Measurements from ENCODE around the gene GOLGA1.
"Not testable (repeated sequence)": the region's sequence is repeated elsewhere in the genome, so short reads cannot be mapped to it uniquely, and the experiment has no call there.

GOLGA1 gene

DNA sequence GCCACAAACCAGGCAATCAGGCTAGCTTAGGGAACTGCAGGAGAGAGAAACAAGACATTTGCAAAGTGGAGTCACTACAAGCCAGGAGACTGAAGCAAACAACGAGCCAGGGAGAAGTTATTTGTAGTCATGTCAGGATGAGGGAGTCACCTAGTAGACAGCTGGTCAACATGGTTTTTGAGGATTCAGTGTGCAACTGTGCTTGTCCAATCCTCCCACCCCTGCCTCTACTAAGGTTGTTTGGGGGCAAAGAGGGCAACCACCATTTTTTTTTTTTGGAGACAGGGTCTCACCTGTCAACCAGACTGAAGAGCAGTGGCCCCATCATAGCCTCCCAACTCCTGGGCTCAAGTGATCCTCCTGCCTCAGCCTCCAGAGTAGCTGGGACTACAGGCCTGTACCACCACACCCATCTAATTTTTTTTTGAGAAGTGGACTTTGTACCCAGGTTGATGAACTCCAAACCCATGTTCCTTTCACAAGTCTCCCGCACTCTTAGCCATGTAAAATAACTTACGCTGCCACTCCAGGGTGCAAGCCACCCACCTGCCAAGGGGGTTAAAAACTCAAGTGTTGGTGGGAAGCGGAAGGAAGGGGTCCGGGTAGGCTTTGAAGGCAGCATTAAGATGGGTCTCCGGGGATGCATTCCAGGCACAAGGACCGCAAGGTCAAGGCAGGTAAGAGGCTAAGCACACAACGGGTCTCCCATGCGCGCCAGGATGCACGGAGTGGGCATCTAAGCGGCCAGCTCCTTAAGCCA, 80.1 kb downstream of the GOLGA1 start:
- DNase-seq (ENCODE audit: low read depth in 2 of 3, low spot score in 1 of 3): no peak

DNA sequence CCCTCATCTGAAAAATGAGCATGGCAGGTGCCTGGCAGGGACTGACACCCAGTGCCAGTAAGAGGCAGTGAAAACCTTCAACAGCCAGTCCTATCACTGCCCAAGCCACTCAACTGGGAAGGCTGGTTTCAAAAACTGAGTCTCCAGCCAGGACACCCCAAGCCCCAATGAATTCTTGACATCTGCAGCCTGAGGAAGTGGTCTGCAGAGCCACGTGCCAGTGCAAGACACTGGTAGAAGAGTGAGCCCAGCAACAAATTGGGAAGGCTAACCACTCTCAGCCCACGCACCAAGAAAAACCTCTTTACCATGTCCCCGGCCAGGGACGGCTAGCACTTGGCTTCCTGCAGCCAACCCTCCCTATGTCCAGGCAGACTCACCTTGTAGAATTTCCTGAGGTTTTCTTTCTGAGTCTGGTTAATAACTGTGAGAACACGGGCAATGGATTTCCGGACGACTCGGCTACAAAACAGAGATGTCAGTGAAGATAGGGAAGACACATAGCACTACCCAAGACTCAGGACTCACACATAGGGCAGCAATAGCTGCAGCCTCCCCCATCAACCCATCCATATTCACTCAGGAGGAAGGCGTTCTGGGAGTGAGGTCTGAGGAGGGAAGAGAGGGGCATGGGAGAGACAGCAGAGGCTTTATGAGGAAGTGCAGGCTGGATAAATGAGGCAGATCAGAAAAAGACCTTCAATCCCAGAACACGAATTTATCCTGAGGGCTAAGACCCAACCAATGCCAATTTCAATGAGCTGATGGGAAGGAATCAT, 80.9 kb downstream of the GOLGA1 start:
- DNase-seq (ENCODE audit: low read depth in 2 of 3, low spot score in 1 of 3): no peak

DNA sequence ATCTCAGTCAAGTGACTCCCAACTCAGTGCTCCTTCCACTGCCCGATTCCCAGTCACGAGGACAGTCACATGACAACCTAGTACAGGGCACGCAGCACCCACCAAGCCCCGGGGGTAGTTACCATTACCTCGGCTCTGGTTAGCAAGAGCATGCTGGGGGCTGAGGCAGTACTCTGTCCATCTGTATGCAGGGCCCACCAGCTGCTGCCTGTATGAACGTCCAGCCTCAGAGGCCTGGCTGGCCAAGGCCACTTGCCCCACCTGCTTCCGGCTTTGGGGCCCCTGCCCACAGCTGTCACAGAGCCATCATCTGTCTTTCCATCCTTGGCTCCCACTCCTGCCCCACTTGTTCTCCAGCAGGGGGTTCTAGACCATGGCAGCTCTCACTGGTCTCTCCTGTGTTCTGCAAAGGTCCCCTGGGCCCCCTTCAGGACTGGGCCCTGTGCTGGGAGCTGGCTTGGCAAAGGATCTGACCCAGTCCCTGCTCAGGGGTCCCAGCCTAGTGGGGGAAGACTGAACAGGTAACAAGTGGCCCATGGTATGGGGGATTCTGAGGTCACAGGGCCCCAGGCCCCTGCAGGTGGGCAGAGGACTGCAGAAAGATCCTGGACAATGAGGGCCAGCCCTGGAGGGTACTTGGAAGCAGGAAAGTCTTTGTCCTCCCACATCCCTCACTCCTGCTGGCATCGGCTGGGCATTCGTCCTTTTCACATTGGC, 82.4 kb downstream of the GOLGA1 start:
- no peak for DNase-seq (ENCODE audit: low read depth in 2 of 3, low spot score in 1 of 3)

DNA sequence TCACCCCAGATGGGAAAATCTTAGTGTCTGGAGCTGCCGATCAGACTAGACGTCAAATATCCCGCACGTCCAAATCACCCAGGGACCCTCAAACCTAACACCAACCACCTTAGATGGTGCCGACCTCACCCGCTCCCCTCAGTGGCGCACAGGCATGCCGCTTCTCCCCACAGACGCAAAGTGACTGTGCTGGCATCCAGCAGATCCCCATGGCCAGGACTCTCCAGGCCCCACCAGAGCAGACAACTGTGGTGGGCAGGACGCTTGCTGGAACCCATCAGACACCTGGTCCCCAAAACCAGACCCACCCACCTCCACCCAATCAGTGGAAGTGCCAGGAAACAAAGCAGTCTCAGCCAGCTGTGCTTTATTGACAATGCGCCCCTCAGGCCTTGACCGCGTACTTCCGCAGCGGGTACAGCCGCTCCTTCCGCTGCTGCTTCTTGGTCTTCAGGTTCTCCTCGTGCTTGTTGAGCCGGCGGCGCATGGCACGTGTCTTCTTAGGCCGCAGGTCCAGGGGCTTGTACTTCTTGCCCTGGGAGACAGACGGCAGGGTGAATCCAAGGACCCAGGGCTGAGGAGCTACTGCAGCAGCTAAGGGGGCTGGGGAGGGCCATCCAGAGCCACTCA, 83.2 kb downstream of the GOLGA1 start:
- no peak for DNase-seq (ENCODE audit: low read depth in 2 of 3, low spot score in 1 of 3)

DNA sequence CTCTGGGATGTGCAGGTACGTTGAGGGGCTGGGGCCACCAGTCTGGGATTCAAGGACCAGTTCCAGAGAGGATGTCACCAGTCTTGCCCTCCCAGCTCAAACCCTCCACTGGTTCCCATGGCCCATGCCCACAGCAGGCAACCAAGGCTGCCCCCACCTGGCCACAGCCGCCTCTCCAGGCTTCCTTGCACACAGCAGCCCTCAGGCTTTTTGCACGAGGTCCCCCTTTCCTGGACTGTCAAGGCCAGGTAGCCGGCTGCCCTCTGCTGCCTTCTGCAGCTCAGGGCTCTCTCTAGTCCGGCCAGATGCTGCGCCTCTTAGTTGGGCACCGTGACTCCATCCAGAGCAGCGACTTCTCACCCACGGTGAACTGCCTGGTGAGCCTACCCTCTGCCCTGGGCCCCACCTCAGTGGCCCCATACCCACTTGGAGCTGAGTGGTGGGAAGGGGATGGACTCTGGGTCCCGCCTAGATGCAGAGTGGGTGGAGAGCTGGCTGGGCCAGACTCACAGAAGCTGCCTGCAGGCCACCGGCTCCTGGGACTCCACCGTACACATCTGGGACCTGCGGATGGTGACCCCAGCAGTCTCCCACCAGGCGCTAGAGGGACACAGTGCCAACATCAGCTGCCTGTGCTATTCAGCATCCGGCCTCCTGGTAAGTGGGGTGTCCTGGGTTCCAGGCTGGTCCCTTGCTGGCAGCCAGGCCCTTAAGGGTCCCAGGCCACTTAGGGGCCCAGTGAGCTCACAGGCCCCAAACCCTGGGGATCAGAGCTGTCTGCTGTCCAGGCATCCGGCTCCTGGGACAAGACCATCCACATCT, 84.7 kb downstream of the GOLGA1 start:
- DNase-seq (ENCODE audit: low read depth in 2 of 3, low spot score in 1 of 3): no peak

DNA sequence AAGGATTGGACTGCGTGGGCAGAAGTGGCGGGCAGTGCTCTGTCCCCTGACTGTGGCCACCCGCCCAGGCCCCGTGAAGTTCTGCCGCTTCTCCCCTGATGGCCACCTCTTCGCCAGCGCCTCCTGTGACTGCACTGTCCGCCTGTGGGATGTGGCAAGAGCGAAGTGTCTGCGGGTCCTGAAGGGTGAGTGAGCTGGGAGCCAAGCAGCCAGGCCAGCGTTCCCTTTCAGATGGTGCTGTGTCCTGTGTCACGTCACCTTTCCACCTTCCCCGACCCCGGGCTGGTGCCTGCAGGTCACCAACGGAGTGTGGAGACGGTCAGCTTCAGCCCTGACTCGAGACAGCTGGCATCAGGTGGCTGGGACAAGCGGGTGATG, 85.3 kb downstream of the GOLGA1 start:
- no peak for DNase-seq (ENCODE audit: low read depth in 2 of 3, low spot score in 1 of 3)

DNA sequence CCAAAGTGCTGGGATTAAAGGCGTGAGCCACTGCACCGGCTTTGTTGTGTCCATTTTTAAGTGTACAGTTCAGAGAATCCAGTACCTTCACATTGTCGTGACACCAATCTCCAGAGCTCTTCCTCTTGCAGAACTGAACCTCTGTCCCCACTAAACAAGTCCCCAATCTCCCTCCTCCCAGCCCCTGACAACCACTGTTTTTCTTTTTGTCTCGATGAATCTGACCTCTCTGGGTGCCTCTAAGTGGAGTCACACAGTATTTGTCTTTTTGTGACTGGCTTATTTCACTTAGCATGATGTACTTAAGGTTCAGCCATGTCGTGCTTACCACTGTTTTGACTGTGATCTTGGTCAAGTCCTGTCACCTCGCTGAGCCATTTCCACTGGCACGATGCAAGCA, 86.1 kb downstream of the GOLGA1 start:
- DNase-seq (ENCODE audit: low read depth in 2 of 3, low spot score in 1 of 3): no peak

DNA sequence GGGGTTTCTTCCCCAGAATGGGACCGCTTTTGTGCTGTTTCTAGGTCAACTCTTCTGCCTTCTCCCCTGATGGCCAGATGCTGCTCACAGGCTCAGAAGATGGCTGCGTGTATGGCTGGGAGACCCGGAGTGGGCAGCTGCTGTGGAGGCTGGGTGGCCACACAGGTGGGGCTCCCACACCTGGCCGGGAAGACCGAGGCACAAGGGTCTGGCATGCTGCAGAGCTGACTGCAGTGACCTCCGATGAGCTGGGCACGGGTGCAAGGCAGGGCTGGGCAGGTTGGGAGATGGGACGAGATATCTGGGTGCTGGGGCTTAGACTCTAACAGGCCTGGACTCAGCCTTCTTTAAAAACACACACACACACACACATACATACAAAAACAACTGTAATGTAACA, 86.7 kb downstream of the GOLGA1 start:
- DNase-seq (ENCODE audit: low read depth in 2 of 3, low spot score in 1 of 3): no peak

DNA sequence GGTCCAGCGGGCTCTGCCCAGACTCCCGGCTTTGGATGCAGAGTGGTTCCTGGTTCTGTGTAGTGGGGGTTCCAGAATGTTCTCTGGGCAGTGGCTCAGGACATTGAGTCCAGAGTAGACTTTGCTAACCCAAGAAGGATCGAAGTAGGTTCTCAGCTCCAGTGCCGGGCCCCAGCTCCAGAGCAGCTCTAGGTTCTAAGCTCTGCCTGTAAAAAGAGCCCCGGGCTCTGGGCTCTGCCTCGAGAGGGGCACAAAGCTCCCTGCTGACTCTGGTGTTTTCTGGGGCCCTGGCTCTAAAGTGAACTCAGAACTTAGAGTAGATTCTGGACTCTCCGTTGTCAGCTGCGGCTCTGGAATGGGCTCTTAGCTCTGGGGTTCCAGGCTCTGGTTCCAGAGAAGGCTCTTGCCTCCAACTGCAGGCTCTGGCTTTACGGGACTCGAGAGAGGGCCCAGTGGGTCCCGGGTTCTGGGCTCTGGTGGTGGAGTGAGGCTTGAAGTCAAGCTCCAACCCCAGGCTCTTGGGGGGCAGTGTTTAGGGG, 87.2 kb downstream of the GOLGA1 start:
- DNase-seq (ENCODE audit: low read depth in 2 of 3, low spot score in 1 of 3): no peak

DNA sequence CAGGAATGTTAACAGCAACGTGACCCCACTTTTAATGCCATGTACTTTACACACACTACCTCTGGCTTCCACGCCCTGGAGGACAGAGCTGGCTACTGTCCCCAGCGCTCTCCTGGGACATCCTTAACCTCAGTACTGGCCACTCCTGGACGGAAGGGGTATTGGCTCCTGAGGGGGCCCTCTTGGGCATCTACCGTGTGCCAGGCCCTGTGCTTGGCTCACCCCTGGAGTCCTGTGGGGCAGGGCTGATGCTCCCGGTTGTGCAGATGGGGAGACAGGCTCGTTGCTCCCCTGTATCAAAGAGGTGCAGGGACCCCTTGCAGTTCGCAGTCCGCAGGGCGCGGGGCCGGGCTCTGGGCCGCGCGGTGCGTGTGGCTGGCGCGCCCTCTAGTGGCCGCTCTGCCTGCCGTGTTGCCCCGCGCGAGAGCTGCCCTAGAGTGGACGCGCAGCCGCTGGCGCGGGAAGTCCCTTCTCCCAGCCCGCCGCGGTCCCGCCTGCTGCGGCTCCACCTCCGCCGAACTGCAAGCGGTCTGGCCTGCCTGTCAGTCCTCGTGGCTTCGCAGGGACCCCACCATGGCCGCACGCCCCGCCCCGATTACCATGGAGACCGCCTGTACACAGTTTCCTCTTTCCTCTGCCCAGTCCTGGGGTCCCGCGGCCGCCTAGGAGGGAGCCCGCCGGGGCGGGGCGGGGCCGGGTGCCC, 87.9 kb downstream of the GOLGA1 start, which contains the start of gene WDR38:
Gene WDR38 (plus strand): TSS at position 632 of the 703 bp plus-strand sequence. CDS start 72 bp downstream, outside the sequence.
- peak; percentile 53 to 72 (median 62) for DNase-seq (ENCODE audit: low read depth in 2 of 3, low spot score in 1 of 3)

DNA sequence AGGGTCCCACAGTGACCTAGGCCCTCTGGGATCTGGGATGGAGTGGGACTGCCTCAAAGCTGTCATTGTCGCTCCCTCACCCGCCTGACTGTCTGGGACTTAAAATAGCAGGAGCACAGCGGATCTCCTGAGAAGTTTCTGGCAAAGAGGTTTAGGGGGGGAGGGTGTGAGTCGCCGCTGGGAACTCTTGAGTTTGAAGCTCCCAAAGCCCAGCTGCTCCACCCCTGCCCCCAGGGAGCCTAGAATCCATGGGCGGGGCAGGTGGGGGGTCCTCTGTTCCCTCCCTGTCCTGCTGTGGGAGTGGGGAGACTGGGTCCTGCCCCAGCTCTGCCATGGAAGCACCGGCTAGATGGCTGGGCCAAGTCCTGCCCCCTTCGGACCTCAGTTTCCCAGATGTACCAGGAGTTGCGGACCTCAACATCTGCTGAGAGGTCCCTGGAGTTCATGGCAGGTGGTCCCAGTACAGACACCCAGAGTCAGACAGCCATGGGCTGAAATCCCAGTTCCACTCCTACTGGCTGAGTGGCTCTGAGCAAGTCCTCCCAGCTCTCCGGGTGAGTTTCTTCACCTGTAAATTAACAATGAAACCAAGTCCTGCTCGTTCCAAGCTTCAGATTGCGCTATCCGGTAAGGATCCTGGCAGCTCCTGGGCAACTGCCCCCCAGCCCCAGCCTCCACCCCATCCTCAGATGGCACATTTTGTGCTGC, 88.6 kb downstream of the GOLGA1 start:
- DNase-seq (ENCODE audit: low read depth in 2 of 3, low spot score in 1 of 3): no peak

DNA sequence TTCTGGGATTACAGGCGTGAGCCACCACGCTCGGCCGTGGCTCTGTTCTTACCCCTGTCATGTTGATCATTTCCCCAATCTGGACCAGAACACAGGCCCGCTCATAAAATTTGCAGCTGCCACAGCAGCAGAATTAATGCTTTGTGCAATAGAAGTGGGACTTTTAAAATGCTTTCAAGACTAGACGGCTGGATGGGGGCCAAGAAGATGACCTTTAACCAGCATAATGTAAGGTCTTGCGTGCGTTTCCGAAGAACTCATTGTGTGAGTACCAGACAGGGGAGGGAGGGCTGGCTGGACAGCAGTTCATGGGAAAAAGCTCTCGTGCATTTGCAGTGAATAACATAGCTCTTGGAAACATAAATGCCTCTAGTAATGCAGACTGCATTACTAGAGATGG, 91.1 kb downstream of the GOLGA1 start:
- DNase-seq (ENCODE audit: low read depth in 2 of 3, low spot score in 1 of 3): no peak

DNA sequence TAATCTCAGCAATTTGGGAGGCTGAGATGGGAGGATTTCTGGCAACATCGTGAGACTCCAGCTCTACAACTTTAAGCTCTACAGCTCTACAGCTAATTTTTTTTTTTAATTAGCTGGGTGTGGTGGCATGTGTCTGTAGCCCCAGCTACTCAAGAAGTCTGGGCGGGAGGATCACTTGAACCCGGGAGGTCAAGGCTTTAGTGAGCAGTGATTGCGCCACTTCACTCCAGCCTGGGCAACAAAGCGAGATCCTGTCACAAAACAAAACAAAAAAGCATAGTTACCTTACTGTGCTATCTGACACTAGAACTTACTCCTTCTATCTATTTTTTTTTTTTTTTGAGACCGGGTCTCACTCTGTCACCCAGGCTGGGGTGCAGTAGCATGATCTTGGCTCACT, 93.9 kb downstream of the GOLGA1 start:
- no peak for DNase-seq (ENCODE audit: low read depth in 2 of 3, low spot score in 1 of 3)

DNA sequence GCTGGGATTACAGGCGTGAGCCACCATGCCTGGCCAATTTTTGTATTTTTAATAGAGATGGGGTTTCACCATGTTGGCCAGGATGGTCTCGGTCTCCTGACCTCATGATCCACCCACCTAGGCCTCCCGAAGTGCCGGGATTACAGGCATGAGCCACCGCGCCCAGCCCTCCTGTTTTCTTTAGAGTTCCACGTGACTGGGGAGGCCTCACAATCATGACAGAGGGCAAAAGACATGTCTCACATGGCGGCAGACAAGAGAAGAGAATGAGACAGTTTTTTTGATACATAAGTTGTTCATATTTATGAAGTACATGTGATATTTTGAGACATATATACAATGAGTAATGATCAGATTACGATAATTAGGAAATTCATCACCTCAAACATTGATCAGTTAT, 94.4 kb downstream of the GOLGA1 start:
- not testable (repeated sequence) for DNase-seq (ENCODE audit: low read depth in 2 of 3, low spot score in 1 of 3)

DNA sequence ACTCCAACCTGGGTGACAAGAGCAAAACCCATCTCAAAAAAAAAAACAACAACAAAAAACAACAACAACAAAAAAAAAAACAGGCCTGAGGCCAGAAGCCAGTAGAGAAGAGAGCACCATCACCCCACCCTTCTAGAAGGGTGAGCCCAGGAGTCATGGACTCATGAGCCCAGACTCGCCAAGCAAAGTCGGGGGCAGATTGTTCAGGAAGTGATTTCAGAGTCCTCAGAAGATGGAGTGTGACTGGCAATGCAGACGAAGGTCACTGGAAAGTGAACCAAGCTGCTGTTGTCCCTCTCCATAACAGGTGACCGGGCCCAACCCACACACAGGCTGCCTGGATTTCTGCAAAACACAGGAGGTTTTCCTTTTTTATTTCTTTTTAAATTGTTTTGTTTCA, 96.6 kb downstream of the GOLGA1 start:
- no peak for DNase-seq (ENCODE audit: low read depth in 2 of 3, low spot score in 1 of 3)

DNA sequence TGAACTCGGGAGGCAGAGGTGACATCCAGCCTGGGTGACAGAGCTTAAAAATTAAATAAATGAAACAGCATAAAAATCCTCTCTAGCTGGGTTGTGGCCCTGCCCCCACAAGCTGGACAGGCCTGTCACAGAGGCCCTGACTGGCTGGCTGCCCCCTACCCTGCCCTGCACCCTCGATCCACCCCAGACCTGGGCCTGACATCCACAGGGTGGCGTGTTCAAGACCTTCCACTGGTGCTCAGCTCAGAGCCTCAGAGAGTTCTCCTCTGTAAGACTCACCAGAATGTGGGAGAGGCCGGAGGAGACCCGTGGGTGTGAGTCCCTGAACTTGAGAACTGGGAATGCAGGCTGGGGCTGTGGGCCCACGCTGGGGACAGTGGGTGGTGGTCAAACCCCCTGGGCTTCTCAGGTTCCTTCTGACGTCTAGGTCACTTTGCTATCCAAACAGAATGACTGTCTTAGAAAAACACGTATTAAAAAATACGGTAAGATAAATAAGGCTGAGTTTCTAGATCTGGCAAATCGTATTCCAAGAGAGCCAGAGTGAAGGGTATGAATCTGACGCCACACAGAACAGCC, 97.3 kb downstream of the GOLGA1 start:
- DNase-seq (ENCODE audit: low read depth in 2 of 3, low spot score in 1 of 3): no peak

DNA sequence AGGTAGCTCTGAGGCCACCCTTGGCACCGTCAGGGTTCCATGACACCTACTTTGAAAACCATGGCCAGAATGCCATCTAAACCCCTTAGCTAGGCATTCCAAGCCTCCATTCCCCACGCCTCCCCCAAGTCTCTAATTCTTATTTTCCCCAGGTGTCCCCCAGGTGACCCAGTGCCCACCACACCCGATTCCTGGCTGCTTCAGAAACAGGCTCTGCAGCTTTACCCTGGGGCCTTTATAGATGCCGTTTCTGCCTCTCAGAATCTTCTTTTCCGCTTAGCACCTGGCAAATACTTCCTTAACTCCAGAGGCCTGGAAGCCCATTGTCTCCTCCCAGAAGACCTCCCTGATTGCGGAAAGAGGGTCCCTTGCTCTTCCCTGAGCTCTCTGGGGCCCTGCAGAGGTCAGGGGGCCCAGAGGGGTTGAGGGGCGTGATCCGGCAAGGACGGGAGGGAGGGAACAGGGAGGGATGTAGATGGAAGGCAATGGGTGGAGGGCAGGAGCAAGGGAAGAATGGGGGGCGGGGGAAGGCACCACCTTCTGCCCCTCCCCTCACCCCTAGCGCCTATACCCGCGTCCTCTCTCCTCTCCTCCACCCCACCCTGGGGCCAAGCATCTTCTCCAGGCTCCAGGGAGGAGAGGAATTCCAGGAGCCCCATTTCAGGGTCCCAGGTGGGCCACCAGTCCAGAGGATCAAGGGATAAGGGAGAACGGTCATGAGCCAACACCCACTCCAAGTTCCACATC, 99.6 kb downstream of the GOLGA1 start:
- no peak for DNase-seq (ENCODE audit: low read depth in 2 of 3, low spot score in 1 of 3)

DNA sequence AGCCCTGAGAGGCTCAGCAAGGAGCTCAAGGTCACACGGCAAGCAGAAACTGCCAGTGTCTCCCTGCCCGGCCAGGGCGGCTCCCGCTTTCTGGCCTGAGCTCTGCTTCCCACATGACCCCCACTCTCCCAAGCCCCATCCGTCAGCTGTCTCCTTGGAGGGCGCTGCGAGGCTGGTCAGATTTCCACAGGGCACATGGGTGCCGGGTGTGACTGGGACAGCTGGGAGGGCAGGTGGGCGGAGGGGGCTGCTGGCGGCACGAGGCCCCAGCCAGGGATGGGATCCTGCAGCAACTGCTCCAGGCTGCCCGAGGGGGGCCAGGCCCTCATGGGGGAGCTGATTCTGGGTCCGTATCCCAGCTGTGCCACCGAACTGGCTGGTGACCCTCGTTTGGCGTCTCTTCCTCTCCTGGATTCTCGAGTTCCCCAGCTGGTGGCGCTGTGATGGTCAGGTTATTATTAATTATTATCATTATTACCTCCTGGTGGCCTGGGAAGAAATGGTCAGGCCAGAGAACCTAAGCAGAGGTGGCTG, 100.5 kb downstream of the GOLGA1 start:
- DNase-seq (ENCODE audit: low read depth in 2 of 3, low spot score in 1 of 3): no peak

All from stimulated activated CD4-positive, alpha-beta T cell treated with anti-CD3 and anti-CD28 coated beads, Interleukin-12 subunit alpha, Interleukin-12 subunit beta, amount 100 ng/mL, for 48 hours (primary cell).